Anterior cingulate cortex (tissue), 58 donors: ENCODE results near the gene ZBTB20.

Experiments used
- DNase-seq, 58 donors: peaks; one replicate each; lab custom pipeline; 2025; lab: John Stamatoyannopoulos, UW

The ZBTB20 gene

GRCh38 chr3:114375608-114376421, 771.3 kb downstream of the ZBTB20 start:
- DNase-seq = no peak

GRCh38 chr3:114374433-114374990, 772.6 kb downstream of the ZBTB20 start:
- no peak for DNase-seq

GRCh38 chr3:114370537-114371174, 776.4 kb downstream of the ZBTB20 start:
- DNase-seq = no peak

GRCh38 chr3:114365909-114366308, 781.2 kb downstream of the ZBTB20 start:
- no peak for DNase-seq

GRCh38 chr3:114364806-114365654, 782.1 kb downstream of the ZBTB20 start:
- peak in 3 of 58 donors; percentile 6 to 21 (median 12) for DNase-seq

GRCh38 chr3:114363554-114364202, 783.4 kb downstream of the ZBTB20 start:
- DNase-seq = no peak

- DNase-seq = peak in 2 of 58 donors; percentile 5 to 53
Observed at GRCh38 chr3:114362815-114363214, 784.3 kb downstream of the ZBTB20 start.

- DNase-seq = no peak
Observed at GRCh38 chr3:114361391-114361790, 785.7 kb downstream of the ZBTB20 start.

GRCh38 chr3:114356525-114356924, 790.6 kb downstream of the ZBTB20 start:
- DNase-seq = no peak

GRCh38 chr3:114356066-114356465, 791.0 kb downstream of the ZBTB20 start:
- DNase-seq = no peak

- DNase-seq = no peak
Observed at GRCh38 chr3:114355653-114356052, 791.4 kb downstream of the ZBTB20 start.

- DNase-seq = no peak
Observed at GRCh38 chr3:114351822-114352145, 795.3 kb downstream of the ZBTB20 start.

GRCh38 chr3:114351123-114351821, 795.8 kb downstream of the ZBTB20 start:
- no peak for DNase-seq

- DNase-seq = no peak
Observed at GRCh38 chr3:114350690-114351089, 796.4 kb downstream of the ZBTB20 start.

- no peak for DNase-seq
Observed at GRCh38 chr3:114350271-114350670, 796.8 kb downstream of the ZBTB20 start.

- no peak for DNase-seq
Observed at GRCh38 chr3:114344492-114344891, 802.6 kb downstream of the ZBTB20 start.

GRCh38 chr3:114338651-114339357, 808.3 kb downstream of the ZBTB20 start:
- no peak for DNase-seq

- DNase-seq = no peak
Observed at GRCh38 chr3:114336857-114337256, 810.2 kb downstream of the ZBTB20 start.

- no peak for DNase-seq
Observed at GRCh38 chr3:114336122-114336697, 810.9 kb downstream of the ZBTB20 start.
